HG02571 (cell line): ENCODE data around the gene STXBP5.

Experiments used
- ATAC-seq: cut with Tn5 transposase; IDR thresholded peaks from one replicate; pipeline ENCODE4 v1.9.1; 2021; ENCODE audit warnings: mild to moderate bottlenecking, moderate library complexity; ENCODE audit not compliant: unreplicated experiment

The STXBP5 gene

DNA sequence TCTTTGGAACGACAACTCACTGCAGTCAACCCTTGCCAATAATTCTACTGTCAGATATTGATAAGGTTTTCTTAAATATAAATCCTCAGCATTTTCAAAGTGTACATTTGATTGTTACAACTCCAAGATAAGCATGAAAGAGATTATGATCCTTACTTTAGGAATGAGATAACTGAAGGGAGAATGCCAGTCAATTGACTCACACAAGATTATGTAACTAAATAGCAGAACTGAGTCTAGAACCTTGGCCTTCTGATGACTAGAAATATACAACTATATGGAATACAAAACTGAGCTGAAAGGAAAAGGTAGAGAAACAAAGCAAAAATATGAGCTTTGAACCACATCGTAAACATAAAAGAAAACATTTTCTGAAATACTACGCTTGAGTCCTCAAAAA, 26.9 kb upstream of the STXBP5 start:
- ATAC-seq, result no peak

DNA sequence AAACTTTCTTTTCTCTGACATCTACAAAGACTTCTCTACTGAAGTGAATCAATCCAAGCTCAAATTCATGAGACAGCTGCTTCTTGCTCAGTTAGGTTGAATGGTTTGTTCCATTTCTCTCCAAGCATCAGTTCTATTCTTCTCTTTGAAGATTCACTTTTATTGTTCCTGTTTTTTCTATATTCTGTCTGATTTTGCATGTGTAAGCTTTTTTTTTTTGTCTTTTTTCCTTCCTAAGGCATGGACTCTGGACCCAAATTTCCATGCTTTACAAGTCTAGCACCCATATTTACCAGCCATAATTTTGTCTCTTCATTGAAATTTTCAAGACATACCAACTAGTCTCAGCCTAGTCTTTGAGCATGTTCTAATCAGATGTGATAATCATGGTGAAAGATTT, 25.9 kb upstream of the STXBP5 start:
- no peak for ATAC-seq

DNA sequence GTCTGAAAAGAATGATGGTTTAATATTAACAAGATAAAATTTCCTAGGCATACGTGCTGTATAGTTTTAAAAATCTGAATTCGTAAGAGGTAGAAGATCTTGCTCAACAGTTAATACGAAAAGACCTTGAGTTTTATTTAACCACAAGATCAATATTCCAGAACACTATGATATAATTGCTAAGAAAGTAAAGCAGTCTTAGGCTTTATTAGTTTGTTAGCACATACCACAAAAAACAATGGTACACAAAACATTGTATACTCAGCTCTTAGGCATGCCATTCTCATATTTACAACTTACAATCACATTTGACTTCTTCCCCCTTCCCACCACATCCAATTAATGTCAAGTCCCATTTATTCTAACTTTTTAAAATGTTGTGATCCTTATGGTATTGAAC, 24.4 kb upstream of the STXBP5 start:
- ATAC-seq, result no peak

DNA sequence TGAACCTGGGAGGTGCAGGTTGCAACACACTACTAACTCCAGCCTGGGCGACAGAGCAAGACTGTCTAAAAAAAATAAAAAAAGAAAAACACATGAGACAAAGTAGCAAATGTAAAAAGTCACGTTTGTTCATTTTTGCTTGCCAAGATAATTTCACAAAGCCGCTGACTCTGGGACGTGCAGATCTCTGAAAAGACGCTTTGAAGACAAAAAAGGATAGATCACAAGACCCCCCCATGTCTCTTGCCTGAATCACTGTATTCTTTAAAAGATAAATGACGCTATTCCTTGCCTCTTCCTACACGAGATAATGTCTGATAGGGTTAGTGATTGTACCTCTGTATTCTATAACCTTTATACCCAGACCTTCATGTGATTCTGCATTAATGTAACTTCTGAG, 23.3 kb upstream of the STXBP5 start:
- no peak for ATAC-seq

DNA sequence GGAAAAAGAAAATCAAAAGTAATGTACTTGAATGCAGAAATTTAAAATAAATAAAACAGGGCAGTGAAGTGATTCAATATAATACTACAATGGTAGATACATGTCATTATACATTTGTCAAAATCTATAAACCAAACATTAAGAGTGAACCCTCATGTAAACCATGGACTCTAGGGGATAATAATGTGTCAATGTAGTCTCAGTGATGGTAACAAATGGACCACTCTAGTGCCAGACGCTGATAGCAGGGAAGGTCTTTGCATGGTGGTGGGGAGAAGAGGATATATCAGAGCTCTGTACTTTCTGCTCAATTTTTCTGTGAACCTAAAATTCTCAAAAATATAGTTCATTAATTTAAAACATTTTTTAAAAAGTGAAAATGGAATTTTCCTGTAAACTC, 19.8 kb upstream of the STXBP5 start:
- no peak for ATAC-seq

DNA sequence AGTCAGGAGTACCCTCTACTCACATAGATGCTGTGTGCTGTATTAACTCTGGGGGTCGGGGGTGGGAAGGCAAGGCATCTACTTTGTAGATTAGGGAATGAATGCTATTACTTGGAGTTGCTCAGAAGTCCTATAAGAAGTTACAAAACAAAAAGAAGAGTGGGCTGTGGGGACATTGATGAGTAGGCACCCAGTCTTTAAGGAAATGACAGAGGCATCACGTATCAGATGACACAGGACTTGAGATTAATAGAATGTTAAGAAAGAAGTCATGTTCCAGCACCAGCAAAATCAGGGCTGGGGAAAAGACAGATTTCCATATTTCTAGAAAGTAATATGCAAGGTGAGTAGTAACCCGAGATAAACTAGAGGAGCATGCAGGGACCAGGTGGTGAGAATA, 19.0 kb upstream of the STXBP5 start:
- no peak for ATAC-seq

DNA sequence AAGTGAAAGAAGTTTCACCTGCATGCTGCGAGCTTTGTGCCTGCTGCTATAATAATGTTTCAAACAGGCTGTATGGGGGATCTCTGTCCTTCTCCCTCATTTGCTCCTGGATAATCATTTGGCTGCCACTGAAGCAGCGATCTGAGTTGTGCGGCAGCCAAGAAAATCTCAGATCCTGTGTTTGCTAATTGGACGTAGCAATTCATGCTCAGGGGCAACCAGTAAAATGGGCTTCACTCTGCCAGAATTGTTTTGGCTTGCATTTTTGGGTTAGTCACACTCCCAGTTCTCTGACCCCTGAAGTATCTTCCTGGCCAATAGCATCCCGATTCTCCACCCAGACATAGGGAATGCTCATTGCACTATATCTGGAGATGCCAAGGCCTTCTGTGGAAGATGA, 13.7 kb upstream of the STXBP5 start:
- no peak for ATAC-seq

DNA sequence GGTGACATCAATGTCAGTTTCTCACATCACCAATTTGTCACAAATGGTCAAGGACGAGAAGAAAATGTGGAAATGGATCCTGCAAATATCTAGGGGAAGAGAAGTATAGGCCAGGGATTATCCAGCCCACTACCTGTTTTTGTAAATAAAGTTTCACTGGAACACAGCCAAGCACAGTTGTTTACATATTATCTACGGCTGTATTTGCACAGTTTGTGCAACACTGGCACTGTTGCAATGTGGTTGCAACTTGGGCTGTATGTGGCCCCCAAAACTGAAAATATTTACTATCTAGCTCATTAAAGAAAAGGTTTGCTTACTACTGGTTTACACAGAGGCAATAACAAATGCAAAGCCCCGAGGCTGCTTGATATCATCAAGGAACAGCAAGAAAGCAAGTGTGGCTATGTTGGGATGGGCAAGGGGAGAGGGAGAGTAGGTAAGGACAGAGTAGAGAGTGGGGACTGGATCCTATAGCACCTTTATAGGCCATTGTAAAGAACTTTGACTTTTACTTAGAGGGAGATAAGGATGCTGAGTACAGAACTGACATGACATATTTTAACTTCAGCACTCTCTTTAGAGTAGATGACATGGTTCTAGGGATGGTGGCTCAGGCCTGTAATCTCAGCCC, 11.8 kb upstream of the STXBP5 start:
- ATAC-seq, result no peak

DNA sequence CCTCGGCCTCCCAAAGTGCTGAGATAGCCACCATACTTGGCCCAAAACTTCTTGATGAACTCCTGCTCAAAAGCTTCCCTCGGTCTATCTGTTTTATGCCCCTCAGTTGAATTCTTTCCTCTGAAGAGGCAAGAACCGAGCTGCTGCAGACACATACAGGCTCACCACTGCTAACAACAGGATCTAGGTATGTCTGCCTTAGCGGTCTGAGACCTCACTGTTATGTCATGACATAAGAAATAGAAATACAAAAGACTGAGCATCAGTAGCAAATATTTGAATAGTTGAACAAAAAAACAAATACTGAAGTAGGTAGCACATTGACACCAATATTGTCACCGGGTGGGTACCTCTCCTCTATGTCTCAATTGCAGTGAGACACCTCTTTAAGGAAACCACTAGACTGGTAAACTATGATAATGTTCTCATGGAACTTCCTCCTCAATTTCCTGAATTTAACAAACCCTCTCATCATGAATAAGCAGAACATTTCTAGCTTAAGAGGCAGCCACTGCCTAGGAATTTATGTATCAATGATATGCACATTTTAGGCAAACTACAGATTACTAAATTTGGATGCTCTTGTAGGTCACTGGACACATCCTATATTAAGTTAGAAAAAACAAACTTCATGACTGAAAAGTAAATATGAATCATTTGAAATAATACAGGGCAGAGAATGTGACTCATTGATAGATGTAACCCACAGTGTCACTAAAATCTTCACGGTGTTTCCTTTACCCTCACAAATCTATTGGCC, 9.4 kb upstream of the STXBP5 start:
- ATAC-seq, result no peak

DNA sequence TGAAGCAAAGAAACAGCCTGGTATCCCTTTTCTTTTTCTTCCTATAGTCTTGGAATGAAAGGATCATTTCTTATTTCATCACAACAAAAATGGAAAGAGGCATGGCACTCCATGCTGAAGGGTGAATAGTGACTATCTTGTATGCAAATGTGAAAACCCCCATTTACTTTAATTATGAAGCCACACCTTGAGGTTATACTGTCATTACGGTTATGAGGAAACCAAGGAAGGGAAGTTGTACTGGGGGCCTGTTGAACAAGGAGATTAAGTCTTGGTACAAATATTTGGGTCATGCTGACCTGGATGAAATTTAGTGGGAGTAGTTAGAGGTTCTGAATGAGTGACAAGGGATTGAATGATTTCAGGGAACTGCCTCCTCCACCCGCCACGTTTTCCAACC, 8.7 kb upstream of the STXBP5 start:
- no peak for ATAC-seq

DNA sequence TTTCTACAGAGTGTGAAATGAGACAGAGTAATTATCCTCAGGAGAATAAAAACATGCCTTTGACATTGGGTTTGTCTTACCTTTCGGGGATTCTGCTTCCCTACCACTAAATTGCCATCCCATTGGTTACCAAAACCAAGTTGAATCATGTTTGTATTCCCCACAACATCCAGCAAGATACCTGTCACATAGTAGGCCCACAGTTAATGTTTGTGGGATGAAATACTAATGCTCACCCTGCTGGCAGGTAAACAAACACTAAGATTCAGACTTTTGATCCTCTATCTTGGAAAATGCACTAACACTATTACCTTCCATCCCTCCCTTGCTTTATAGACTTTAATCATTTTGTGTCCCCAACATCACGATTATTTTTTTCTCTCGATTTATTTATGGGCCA, 8.2 kb upstream of the STXBP5 start:
- no peak for ATAC-seq

DNA sequence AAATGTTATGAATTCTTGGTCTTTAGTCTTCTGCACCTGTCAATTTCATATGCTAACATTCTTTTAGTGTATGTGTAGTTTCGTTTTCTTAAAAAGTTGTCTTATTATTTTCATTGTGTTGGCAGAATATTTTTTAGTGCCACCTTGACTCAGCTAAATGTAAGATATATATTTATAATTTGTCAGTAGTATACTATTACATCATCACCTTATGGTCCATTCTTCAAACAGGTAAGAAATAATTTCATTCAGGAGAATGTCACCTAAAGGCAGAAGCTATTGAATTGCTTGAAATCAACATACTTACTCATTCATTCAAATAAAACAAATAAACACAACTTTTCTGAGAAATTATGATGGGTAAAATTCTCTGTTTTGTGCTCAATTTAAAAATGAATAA, 3.5 kb upstream of the STXBP5 start:
- no peak for ATAC-seq

DNA sequence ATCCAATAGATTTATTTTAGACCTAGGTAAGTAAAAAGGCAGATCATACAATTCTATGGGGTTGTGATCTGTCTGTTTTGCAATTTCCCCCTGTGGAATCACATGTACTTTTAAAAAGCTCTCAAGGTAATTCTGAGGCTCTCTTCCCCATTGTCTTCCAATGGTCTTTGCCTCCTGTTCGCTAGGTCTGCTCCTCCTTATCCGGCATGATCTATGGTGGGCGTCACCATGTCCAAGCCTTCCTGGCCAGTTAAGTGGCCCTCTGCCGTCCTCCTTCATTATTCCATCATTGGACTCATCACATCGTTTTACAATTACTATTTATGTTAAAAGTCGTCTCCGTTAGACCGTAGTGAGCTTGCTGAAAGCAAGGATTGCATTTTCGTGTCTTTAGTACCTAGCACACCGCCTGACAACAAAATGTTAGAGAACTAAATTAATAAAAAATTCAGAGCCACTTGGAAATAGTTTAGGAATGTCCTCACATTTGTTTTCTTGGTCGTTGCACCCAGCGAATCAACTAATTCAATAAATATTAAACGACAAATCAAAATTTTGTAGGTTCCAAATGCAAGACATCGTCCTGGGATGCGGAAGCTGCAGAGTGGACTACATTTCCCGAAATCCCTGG, 2.2 kb upstream of the STXBP5 start:
- ATAC-seq, result no peak

DNA sequence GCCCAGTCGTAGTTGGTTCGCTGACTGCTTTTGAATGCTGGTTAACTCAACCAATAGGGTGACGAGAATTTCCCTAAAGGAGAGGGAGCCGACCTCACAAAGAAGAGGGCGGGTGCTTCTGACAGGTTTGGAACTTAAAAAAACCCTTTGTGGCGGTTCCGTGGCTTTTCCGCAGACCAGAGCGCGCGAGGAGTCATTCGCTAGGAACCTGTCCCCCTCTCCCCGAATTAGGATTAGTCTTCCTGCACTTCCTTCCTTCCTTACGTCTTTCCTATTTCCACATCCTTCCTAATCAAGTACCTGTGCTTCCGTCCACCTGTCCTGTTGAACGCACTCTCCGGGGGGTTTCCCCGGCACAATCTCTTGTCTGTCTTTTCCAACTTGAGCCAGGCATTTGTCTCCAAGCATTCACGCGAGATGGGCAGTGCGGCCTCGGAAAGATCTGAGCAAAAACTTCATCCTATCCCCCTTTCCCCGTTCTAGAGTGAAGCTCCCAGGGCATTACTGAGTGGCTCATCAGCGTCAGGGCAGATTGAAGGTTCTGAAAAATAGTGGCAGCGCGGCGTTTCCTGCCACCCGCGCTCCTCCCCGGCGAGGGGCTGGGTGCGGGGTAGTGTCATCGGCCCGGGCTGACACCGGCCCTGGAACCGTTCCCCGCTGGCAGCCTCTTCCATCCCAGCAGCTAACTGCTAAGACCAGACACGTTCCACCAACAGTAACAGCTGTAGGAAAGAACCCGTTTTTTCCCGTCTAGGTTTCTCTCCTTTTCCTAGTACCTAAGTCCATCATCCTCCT, 1.5 kb upstream of the STXBP5 start:
- ATAC-seq, result peak; percentile 84

DNA sequence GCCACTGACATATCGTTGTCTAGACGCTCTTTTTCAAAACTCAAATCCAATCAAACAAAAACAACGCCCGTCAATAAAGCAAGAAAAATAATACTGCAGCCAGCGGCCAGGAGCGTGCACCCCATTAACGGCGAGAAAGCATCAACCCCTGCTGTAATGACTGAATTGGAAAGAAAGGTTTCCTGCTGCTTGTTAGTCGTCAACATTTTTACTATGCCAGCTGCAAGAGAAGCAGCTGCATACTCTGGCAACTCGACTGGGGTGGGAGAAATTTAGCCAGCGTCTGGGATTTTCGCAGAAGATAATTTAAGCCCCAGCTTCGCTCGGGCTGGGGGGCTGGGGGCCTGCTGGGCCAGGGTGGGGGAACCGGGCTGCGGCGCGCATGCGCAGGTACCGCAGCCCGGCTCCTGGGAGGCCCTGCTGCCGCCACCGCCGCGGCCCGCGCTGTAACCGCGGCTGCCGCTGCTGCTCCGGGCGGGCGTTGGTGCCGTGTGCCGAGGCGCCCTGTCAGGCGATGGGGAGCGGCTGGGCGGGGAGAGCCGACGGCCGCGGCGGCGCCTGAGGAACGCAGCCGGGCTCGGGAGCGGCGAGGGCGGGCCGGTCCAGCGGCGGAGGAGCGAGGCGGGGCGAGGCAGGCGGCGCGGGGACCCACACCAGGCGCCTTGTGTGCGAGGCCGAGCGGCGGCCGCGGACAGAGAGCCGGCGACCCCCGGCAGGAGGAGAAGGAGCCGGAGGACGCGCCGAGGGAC, 732 bp upstream of the STXBP5 start:
- ATAC-seq, result peak; percentile 50

DNA sequence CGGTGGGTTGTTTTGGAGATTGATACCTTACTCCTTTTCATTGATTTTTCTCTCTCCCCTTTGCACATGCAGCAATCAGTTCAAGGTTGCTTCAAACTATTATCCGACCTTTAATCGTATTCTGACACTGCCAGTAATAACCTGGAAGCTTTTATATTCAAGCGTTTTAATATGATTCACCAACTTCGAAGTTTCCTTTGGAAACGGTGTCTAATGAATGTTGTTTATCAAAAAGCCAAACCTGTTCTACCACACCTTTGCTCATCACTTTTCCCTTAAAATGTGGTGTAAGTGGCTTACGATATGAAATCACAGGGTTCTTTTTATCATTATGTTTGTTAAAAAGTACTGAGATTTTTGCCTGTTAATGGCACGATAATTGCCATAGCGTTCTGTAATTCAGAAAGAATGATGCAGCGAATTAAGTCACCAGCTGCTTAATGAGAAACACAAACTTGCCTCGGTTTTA, 660 bp downstream of the STXBP5 start:
- ATAC-seq, result no peak

DNA sequence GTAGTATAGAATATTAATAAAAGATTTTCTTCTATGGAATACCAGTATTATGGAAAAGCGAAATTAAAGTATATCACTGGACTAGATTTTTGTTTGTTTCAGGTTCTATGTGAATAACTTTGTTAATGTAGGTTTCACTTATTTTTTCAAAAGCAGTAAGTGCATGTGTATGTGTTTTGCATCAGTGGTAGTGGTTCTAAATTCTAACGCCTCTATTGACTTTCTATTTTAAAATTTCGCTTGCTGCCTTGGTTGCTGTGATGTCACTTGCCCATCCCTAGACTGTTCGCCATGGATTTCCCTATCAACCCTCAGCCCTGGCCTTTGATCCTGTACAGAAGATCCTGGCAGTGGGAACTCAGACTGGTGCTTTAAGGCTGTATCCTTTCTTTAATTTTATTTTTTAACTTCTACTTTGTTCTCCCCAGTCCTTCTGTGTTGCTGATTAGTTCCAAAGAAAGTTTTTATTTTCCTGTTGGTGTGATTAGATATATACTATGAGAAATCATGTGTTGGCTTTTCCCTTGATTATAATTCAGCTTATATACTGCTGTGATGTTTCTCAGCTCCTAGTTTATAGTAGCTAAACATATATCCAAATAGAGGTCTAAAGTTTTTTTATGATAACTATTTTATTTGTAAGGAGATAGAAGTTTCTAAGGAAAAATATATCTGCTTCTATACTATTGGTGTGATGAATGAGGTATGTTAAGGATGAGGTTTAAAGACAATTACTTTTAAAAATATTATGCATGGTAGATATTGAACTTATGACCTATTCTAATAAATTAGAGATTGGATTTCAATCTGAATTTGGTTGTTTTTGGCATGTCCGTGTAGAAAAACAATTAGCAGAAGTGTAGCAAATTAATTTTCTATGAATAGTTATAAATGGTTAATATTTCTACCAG, 1.7 kb downstream of the STXBP5 start:
- ATAC-seq, result no peak

DNA sequence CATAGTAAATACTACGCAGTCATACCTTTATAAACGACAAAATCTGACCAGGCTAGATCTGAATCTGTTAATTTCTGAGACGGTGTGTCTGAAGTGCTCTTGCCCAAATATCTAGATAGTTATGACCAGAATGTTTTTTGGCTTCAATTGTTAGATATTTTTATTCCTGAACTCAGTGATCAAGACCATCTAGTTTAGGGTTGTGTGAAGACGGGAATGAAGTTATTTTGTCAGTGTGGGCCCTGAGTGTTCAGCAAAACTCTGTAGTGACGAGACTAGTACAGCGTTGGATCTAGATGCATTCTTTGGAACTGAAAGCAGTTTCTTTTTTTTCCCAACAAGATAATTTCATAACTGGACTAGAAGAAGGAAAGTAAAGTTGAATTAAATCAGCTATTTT, 3.1 kb downstream of the STXBP5 start:
- ATAC-seq, result no peak

DNA sequence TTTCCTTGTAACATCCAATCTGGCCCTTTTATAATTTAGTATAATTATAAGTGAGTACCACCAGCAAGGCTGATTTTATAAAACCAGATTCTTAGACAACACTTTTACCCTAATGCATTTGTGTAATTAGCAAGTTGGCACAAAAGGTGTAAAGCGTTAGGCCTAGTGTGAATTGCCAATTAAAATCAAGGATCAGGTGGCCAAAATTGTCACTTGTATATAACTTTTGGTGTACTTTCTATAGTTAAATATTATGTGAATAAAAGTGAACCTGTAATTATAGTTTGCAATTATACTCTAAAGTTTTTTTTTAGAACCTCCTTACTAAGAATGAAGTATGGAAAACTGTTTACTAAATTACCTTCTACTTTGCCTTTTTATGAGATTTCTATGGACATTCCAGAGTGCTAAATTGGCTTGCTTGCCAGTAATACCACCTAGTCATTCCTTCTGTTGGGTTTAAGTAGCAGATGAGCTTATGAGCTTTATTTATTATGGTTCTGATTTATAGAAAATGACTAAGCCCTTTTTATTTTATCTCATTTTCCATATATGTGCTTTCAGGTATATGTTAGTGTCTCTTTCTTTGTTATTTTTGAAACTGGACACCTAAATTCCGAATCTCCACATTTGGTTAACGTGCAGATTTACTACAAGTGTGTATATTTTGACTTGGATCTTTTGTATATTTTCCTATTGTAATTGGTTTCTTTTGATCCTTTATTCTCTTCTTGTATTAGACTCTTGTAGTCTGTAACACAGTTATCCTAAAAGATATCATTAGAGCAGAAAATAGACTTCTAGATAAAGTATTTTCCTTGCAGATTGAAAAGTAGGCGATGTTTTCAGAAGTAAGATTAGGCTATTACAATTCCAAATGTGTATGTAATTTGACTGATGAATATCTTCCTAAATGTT, 3.9 kb downstream of the STXBP5 start:
- ATAC-seq, result no peak
